ENCODE results near the gene ARHGEF28.

- TF ChIP-seq CTCF (conservative IDR thresholded peaks at IDR 0.05; ENCODE audit: low read depth, low read length) (no peak), POLR2A (IDR thresholded peaks at IDR 0.05; ENCODE audit: low read depth, low read length) (no peak)
Measured at GRCh38 chr5:73599380-73599779, 26.6 kb upstream of the ARHGEF28 start.
